ENCODE results near the gene SHANK2.
A peak's percentile ranks its signal among the peaks of the same experiment; 100 is the strongest.

SHANK2 gene

DNA sequence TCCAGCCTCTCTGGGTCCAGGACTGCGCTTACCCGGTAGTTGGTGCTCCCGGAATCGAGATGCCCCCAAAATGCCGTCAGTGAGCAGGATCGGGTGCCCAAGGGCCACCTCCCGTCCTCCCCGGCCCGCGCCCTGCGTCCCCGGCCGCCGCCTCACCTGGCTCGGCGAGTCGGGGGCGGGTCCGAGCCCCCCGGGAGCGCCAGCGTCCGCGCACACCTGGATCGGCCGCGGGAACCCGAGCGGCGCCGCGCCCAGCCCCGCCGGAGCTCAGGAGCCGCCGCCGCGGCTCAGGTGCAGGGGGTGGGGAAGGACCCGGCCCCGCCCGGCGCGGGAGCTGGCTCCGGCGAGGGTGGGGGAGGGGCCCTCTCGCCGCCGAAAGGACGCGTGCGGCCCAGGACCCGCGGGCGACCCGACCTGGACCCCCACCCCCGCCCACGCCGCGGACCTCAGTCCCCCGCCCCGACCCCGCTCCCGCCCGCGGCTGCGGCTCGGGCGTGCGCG is at the start of gene SHANK2:
SHANK2 (minus strand) TSS at position 309 of the 501 bp plus-strand sequence. CDS start 105,251 bp downstream, outside the sequence.
- DNase-seq: no peak

DNA sequence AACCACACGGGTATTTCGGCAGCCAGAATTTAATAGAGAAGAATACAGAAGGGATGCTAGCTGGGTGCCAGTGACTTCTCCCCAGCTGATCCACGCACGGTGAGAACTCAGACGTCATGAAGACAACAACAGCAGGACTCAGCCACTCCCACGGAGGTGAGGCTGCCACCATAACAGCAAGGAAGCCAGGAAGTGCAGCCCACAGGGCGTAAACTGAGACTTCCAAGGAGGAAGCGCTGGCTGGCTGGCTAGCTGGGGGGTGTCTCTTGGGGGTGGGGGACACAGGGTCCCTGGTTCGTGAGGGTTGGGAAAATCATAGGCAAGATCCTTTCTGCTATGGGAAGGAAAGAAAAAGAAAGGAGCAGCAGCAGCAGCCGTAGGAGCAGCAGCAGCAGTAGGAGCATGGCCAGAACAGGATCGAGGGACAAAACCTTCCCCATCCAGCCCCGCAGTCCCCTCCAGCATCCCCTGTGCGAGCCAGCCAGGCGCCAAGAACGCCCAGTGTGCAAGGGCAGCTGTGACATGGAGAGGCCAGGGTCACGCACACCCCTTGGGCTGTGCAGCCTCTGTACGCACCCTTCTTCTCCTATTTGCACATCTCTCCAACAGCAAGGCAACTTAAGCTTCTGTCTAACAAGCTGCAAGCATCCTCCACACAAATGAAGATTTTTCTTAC is 49.6 kb upstream of the SHANK2 start:
- no peak for DNase-seq

DNA sequence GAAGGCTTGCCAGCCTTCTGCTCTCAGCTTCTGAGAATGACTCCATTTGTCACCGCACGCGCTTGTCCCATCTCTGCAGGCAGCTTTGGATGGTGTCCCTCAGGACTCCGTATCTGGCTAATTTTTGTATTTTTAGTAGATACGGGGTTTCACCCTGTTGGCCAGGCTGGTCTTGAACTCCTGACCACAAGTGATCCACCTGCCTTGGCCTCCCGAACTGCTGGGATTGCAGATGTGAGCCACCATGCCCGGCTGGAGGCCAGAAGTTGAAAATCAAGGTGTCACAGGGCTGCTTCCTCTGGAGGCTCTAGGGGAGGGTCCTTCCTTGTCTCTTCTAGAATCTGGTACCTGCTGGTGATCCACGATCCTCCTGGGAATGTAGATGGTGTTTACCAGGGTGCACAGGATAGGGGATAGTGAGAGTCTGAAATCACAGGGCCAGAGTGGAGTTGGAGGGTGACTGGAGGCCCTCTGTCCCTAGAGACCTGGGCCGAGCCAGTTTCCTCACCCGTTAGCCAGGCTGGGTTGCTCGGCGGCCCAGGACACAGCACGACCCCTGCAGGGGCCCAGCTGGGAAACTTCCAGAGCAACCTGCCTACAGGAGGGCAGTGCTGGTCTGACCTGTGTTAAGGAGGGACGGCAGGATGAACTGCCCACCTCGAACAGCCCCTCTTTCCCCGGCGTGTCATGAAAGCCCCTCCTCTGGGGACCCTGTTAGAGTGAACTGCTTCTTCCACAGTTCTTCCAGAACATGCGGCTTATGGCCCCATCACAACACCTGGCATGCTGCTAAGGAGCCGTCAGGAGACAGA is 48.9 kb upstream of the SHANK2 start:
- DNase-seq: no peak

DNA sequence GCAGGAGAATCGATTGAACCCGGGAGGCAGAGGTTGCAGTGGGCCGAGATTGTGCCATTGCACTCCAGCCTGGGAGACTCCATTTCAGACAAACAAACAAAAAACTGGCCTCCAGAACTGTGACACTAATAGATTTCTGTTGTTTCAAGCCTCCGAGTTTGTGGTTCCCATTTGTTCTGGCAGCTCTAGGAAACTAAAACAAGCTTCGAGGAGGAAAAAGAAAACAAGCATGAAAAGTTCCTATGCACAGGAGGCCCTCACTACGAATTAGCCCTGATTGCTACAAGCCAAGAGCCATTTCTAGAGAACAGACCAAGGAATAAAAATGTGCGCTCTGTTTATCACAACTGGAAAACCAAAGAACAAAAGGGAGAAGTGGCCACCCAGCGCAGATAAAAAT is 47.8 kb upstream of the SHANK2 start:
- DNase-seq: no peak

DNA sequence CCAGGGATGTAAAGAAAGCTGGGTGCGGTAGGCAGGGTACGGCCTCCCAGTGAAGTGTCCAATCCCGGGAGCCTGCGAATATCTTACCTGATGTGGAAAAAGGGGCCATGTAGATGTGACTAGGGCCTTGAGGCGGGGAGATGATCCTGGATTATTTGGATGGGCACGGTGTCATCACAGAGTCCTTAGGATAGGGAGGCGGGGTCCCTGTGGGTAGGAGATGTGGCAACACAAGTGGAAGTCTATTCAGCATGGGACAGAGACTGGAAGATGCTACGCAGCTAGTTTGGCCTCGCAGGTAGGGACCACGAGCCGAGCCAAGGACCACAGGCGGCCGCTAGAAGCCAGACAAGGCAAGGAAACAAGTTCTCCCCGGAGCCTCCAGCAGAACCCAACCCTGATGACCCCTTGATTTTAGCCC is 46.4 kb upstream of the SHANK2 start:
- no peak for DNase-seq

DNA sequence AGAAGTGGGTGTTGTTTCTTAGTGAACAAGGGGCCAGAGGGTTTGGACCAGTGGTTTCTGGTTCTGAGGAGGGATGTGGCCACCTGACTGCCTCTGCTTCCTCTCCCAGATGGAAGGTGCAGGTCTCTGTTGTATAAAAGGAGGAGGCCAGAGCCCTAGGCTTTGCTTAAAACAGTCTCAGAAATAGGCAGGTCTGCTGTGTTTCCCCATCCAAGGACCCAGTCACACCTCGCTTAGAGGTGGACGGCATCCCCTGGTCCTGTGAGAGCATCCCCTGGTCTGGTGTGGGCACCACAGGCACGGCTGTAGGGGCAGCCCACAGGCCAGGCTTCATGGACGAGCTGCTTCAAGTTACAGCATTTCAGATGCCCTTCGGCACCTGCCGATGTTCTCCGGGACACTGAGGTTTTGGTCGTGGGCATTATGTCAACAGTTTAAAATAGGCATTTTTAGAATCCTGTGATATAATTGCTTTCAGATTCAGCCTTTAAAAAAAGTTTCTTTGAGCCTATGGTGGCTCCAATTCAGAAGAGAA is 45.7 kb upstream of the SHANK2 start:
- DNase-seq: no peak

DNA sequence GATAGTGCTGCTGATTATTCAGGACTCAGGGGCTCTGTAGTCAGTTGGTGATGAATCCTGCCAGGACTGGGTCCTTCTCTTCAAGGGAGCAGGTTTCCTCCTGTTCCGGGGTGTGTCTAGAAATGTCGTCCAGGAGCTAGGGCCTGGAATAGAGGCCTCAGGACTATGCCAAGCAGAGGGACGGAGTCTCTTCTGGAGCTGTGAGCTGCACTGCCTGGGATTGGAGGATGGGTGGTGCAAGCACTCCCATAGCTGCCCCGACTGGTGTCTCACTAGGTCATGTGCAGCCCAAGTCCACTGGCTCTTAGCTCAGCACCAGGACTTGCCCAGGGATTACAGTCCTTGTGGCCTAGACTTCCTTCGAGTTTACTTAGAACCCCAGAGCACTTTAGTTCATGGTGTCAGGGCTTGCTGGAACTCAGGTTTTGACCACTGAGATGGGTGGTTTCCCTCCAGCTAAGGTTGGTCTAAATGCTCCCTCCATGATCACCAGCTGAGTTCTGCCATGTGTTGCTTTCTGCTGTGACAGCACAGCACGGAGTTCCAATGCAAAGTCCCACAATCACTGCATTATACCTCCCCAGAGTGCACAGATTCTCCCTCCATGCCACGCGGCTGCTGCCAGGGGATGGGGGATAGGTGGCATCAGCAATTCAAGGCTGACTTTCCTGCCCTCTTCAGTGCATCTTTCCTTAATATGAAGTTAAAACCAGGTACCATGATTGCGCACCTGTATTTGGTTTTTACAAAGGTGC is 42.6 kb upstream of the SHANK2 start:
- no peak for DNase-seq

DNA sequence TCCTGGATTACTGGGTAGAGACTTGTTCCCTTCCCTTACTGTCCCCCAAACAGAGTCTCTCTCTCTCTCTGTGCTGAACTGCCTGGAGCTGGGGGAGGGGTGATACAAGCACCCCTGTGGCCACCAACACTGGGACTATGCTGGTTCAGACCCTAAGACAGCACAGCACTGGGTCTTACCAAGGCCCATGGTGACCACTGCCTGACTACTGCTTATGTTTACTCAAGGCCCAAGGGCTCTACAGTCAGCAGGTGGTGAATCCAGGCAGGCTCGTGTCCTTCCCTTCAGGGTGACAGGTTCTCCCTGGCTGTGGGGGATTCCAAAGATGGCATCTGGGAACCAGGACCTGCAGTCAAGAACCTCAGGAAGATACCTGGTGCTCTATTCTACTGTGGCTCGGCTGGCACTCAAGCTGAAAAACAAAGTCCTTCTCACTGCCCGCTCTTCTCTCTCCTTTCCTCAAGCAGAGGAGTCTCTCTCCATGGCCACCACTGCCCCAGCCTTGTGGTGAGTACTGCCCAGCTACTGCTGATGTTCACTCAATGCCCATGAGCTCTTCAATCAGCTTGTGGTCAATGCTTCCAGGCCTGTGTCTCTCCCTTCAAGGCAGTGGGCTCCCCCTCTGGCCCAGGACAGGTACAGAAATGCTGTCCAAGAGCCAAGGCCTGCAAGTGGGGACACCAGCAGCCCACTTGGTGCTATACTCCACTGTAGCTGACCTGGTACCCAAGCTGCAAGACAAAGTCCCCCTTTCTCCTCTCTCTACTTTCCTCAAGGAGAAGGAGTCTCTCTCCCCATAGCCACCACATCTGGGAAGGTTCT is 41.8 kb upstream of the SHANK2 start:
- no peak for DNase-seq

DNA sequence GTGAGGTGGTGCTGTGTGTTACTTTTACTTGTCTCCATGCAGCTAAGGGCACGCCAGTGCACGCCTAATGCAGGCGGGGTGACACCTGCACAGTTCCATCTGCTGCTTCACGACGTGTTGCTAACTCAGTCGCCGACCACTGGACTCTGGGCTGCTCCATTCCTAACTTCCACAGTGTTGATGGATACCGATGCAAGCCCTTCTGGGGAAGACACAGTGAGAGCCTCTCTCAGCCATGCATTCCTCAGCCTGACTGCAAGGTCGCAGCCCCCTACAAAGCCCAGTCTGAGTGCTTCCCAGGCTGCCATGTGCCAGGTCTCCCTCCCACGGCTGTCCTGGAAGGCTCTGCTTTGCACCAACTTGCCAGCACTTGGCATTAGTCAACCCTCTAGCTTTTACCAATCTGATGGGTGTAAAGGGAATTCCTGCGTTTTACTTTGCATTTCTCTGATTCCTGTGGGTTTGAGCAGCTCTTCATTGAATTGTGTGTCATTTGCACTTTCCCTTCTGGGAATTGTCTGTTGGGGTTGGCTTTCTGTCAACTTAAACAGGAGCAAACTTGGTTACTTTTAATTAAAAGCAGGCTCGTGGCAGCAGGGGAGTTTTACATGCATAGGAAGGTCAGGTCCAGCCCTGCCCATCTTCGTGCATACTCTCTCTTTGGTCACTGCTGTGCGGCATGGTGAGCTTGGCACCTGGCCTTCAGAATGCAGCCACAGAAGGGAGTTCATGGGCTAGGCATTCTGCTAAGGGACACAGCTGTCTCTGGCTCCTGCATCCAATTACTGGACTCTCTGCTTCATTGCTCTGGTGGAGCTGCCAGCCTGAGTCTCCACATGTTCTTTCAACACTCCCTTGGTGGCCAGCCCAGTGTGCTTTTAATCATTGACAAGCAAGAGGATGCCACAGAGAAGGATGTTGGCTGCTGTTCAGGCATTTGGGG is 34.6 kb upstream of the SHANK2 start:
- DNase-seq: no peak

DNA sequence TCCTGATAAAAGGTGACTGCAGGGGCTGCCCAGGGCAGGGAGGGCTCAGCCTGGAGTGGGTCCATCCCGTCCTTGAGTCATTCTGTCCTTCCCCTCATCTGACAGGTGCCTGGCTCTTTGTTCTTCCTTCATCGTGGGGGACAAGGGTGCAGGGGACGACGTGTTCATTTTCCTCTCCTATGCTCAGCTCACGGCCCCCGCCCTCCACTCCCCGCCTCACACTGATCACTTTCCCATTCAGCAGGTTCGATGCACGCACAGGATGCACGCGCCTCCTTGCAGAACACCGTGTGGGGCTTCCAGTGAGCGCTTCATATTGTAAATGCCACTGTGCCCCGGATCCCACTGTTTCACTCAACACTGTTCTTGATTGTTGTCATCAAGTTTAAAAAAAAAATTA is 32.7 kb upstream of the SHANK2 start:
- no peak for DNase-seq

DNA sequence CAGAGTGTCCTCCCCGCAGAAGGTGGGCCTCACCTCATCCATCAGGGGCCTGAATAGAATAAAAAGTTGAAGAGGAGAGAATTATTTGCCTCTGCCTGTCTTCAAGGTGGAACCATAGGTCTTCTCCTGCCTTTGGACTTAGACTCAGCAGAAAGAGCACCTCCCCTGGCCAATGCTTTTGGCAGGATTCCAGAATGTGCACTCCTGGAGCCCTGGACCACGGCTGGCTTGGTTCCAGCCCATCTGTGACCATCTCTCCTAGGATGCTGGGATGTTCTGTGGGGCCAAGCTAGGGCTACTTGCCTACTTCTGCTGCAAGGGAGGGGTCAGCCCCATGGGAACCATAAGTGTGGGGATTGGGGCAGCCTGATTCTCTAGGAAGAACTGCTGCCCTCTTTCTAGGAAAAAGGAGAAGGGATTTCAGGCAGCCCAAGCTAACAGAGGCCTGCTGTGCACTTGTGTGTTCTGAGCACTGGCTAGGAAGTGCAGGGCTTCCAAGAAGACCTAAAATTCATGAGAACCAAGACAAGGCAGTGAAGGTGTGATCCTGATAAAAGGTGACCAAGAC is 32.2 kb upstream of the SHANK2 start:
- no peak for DNase-seq

DNA sequence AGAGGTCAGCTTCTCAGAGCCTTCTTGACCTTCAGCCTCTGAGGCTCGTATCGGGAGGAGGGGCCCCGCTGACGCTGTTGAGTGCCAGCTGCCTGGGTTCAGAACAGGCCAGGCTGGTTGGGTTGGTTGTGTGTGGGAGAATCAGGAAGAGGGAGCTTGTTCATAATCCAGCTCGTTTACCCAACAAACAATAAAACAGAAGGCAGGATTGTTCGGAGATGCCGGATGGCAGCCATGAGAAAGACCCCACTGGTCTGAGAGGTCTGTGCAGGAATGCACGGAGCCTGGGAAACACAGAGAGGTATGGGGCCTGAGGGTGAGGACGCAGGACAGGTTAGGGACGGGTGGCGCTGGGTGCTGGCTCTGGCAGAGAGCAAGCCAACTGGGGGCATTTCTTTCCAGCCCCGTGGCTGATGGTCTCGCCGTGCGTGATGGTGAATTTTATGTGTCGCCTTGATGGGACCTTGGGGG is 31.6 kb upstream of the SHANK2 start:
- DNase-seq: no peak

DNA sequence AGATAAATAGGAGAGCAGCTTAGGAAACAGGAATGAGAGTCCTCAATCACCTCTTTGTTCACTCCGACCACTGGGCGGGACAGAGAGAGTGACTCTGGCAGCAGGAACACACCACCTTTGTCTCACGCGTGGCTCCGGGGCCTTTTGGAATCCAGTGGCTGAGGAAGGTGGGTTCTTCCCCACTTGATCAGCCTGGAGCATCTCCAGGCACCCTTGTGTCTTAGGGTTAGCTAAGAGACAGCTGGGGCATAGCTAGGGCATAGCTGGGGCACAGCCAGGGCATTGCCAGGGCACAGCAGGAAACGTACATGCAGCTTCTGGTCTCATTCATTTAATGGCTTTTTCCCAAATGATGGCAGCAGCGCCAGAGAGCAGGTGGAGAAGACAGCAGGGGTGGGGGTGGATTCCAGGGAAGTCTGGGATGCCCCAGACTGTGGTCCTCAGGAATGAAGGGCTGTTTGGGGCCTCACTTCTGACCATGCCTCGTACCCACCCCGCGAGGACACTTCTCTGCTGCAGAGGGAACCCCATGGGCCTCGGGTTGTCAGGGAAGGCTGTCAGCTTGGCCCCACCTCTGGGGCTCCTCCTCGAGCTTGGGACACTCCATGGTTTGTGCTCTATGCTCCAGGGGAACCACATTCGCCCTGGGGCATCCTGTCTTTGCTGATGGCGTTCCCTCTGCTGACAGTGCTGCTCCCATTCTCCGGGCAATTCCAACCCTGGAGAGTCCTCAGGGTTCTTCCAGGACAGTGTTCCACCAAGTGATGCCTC is 30.4 kb upstream of the SHANK2 start:
- peak; percentile 32 for DNase-seq

DNA sequence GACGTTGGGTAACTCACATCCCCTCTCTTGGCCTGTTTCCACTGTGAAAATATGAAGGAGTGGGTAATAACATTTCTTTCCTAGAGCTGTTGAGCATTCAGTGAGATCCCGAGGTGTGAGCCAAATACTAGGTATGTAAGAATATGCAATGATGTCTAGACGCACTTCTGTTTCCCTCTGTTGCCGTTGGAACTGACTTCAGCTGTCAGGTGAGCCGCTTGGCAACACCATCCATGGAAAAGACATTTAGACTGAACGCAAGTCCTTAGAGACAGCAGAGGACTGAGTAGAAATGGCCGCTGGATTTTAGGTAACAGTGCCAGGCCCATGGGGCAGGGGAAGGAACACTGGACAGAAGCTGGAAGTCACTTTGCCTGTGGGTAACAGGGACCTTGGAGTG is 29.5 kb upstream of the SHANK2 start:
- no peak for DNase-seq

DNA sequence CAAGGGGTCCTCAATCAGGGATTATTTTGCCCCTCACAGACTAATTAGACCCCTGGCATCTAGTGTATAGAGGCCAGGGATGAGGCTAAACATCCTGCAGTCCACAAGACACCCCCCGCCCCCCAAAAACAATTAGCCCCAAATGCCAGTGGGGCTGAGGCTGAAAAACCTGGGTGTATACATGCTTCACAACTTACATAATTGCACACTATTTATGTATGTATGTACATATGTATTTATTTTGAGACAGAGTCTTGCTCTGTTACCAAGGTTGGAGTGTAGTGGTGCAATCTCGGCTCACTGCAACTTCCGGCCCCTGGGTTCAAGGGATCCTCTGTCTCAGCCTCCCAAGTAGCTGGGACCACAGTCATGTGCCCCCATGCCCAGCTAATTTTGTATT is 28.8 kb upstream of the SHANK2 start:
- DNase-seq: no peak

DNA sequence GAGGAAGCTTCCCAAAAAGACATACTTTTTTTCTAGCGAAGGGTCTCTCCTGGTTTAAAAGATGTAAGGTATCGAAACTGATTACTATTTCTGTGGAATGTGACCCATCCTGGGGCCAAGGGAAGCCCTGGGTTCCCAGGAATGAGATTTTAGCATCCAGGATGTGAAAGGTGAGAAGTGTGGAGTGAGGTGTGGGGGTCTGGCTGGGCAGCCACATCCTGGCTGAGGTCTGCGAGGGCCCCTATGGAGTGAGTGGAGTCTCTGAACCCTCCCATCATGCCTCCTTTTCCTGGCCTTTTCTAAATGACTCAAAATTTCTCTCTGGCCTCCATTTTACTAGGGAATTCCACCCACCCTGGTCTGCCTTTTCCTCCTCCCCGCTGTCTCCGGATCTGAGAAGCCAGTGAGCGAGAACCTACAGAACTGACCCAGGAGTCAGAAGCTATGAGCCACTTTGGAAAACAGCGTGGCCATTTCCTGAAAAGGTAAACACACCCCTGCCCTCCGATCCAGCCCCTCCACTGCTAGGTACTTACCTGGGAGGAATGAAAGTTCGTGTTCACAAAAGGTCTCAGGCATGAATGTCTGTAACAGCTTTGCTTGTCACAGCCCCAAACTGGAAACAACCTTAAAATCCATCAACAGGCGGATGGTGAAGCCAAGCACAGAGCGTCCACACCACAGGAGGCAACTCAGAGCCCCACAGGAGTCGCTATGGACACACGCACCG is 27.7 kb upstream of the SHANK2 start:
- DNase-seq: no peak

DNA sequence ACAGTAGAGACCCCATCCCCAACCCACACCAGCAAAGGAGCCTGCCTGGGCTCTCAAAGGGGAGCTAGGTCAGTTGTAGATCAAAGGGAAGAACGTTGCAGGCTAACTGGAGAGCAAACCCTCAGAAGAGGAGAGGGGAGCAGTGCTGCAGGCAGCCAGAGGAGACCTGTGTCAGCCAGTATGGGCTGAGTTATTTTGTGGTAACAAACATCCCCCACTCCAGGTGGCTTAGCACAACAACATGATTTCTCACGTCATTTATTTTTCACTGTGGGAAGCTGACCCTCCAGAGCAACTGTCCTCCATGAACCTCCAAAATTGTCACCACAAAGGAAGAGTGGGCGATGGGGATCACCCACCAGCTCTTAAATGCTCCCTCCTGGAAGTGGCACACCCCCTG is 19.8 kb upstream of the SHANK2 start:
- DNase-seq: no peak

DNA sequence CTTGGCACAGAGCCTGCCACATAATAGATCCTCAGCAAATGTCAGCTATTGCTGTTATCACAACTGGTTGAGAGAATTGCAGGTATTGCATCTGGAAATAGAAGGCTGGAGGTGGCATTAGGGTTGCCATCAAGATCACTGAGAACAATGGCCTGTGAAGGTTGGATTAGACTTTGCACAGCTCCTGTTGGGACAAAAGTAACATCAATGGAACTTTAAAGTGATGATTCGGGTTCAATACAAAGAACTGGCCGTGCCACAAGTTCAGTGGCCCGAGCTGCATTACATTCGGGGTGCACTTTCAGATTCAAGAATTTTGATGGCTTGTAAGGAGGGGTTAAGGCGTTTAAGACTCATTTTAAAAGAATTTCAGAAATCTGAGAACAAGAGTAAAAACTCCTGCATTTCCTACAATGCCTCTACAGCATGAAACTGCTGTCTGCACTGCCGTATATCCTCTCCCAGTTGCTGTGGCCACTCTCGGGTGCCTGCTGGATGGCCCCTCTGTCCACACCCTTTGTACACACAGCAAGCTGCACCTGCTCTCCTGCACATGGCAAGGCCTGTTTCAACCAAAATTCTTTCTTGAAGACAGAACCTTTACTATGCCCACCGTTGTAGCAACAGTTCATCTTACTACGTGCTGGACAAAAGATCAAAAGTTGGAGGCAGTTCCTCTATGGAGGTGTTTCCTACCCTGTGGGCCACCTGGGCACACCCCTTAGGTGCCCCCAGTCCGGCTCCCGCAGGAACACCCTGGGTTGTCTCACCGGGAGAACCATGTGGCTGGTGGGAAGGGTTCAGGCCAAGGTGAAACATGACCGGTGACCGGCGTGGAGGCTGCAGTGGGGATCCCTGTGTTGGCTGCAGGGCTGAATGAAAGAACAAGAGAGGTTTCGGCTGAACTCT is 17.5 kb upstream of the SHANK2 start:
- DNase-seq: no peak

All from NCI-H1048 (cell line).